OCI-LY1 (cell line): ENCODE measurements around the gene SCLY.

Experiments used
- H2AFZ ChIP-seq: fragments of 200-600 bp; sonication (generic), shearing (Covaris generic); 2 replicates; pipeline ENCODE4 v1.6.0; 2014; ENCODE audit warnings: antibody characterized with exemption, mild to moderate bottlenecking, low read length
- H3F3A ChIP-seq: fragments of 200-600 bp; sonication (generic), shearing (Covaris generic); 2 replicates; pipeline ENCODE4 v1.6.0; 2014; ENCODE audit warnings: mild to moderate bottlenecking, antibody characterized with exemption, low read length, moderate library complexity; ENCODE audit not compliant: insufficient read depth
- H3K27ac ChIP-seq: fragments of 200-600 bp; sonication (generic); 2 replicates; pipeline ENCODE4 v1.5.1; 2014; ENCODE audit warnings: low read length, mixed run types, mild to moderate bottlenecking, low read depth; ENCODE audit not compliant: poor library complexity, severe bottlenecking
- H3K27me3 ChIP-seq: fragments of 200-600 bp; sonication (generic); 2 replicates; pipeline ENCODE4 v1.6.0; 2014; ENCODE audit warnings: antibody characterized with exemption, mild to moderate bottlenecking, low read length, moderate library complexity; ENCODE audit not compliant: insufficient read depth
- H3K36me3 ChIP-seq: fragments of 200-600 bp; sonication (generic); 2 replicates; pipeline ENCODE4 v1.6.1; 2014; ENCODE audit warnings: mild to moderate bottlenecking, antibody characterized with exemption, low read length, moderate library complexity, mixed read lengths; ENCODE audit not compliant: insufficient read depth
- H3K4me1 ChIP-seq: fragments of 200-600 bp; sonication (generic); 2 replicates; pipeline ENCODE4 v1.5.1; 2014; ENCODE audit warnings: mild to moderate bottlenecking, low read length, moderate library complexity; ENCODE audit not compliant: insufficient read depth, severe bottlenecking
- H3K4me2 ChIP-seq: fragments of 200-600 bp; sonication (generic), shearing (Covaris generic); 2 replicates; pipeline ENCODE4 v1.6.1; 2014; ENCODE audit warnings: low read length
- H3K4me3 ChIP-seq: fragments of 200-600 bp; sonication (generic); 2 replicates; pipeline ENCODE4 v1.5.1; 2014; ENCODE audit warnings: low read length, low read depth, mild to moderate bottlenecking, mixed read lengths; ENCODE audit not compliant: poor library complexity, severe bottlenecking
- H3K79me2 ChIP-seq: fragments of 200-600 bp; shearing (Covaris generic); 2 replicates; pipeline ENCODE4 v1.6.1; 2016; ENCODE audit warnings: mixed run types, low read length, mixed read lengths; ENCODE audit not compliant: insufficient read depth
- H3K9ac ChIP-seq: fragments of 200-600 bp; sonication (generic), shearing (Covaris generic); 2 replicates; pipeline ENCODE4 v1.6.1; 2014; ENCODE audit warnings: mild to moderate bottlenecking, low read length, mixed read lengths
- H3K9me2 ChIP-seq: fragments of 200-600 bp; sonication (generic), shearing (Covaris generic); 2 replicates; pipeline ENCODE4 v1.6.1; 2014; ENCODE audit warnings: low read depth, mild to moderate bottlenecking, low read length, mixed read lengths
- H3K9me3 ChIP-seq: fragments of 200-600 bp; shearing (Covaris generic); 2 replicates; pipeline ENCODE4 v1.6.1; 2014; ENCODE audit warnings: low read length, mixed read lengths
- H4K20me1 ChIP-seq: fragments of 200-600 bp; sonication (generic), shearing (Covaris generic); 2 replicates; pipeline ENCODE4 v1.6.0; 2016; ENCODE audit warnings: mild to moderate bottlenecking, low read length; ENCODE audit not compliant: insufficient read depth
- EZH2 ChIP-seq: fragments of 200-600 bp; sonication (generic), shearing (Covaris generic); IDR thresholded peaks from 2 replicates; pipeline ENCODE4 v1.8.0; 2017; ENCODE audit warnings: borderline replicate concordance, mixed run types, mild to moderate bottlenecking, antibody characterized with exemption, low read length, moderate library complexity, mixed read lengths
- TF ChIP-seq, protein P1 (sequence below): fragments of 200-600 bp; sonication (generic), shearing (Covaris generic); IDR thresholded peaks from 2 replicates; pipeline ENCODE4 v1.5.1; 2017; ENCODE audit warnings: mild to moderate bottlenecking, antibody characterized with exemption, low read length, moderate library complexity, mixed read lengths

Gene SCLY

DNA sequence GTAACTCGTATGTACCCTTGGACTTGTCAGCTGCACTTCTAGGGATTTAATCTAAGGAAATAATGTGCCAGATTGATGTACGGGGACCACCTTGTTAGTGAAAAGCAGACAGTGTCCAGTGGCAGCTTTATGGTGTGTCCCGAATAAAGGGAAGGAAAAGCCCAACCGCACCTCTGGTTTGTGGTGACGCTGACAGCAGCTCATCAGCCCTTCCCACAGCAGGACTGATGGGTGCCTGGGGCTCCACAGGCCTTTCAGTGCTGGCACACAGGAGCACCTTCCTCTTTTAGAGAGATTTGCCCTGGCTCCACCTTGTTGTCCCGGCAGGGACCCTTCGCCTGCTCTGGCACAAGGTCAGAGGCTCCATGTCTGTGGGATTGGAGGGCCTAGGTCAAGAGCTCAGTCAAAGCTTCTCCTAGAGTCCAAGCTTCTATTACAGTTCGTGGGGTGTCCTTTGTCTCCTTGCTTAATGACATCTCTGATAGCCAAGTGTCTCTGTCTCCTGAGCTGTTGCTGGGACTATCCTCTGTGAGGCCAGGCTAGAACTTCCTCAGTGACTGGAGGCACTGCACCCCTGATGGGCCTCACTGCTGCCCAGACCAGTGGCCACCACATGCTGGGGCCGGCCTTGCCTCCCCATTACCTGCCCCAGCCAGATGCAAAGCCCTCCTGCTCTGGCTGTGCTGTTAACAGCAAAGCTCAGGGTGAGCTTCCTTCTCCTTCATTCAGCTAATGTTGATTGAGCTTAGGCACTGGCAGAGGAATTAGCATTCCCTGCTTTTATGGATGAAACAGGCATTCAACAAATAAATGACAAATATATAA lies 33.0 kb upstream of the SCLY start:
- no peak overlapping the region for H2AFZ ChIP-seq
- H3K4me2 ChIP-seq: no peak overlapping the region
- H3K36me3 ChIP-seq: peaks cover 6% of the 10 kb centered on the region; the same call in 1 of the 2 replicates
- no peaks in the 10 kb centered on the region for H3K9me3 ChIP-seq
- H3K9me2 ChIP-seq: no peaks in the 10 kb centered on the region
- no peak overlapping the region for H3K4me3 ChIP-seq
- H3K9ac ChIP-seq: no peak overlapping the region
- H3F3A ChIP-seq: no peaks in the 10 kb centered on the region
- H3K4me1 ChIP-seq: no peaks in the 10 kb centered on the region
- no peaks in the 10 kb centered on the region for H4K20me1 ChIP-seq
- no peaks in the 10 kb centered on the region for H3K79me2 ChIP-seq
- H3K27ac ChIP-seq: no peak overlapping the region
- TF ChIP-seq, protein P1, sequence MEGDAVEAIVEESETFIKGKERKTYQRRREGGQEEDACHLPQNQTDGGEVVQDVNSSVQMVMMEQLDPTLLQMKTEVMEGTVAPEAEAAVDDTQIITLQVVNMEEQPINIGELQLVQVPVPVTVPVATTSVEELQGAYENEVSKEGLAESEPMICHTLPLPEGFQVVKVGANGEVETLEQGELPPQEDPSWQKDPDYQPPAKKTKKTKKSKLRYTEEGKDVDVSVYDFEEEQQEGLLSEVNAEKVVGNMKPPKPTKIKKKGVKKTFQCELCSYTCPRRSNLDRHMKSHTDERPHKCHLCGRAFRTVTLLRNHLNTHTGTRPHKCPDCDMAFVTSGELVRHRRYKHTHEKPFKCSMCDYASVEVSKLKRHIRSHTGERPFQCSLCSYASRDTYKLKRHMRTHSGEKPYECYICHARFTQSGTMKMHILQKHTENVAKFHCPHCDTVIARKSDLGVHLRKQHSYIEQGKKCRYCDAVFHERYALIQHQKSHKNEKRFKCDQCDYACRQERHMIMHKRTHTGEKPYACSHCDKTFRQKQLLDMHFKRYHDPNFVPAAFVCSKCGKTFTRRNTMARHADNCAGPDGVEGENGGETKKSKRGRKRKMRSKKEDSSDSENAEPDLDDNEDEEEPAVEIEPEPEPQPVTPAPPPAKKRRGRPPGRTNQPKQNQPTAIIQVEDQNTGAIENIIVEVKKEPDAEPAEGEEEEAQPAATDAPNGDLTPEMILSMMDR: no peak
- no peak for TF ChIP-seq EZH2
- H3K27me3 ChIP-seq: no peaks in the 10 kb centered on the region

DNA sequence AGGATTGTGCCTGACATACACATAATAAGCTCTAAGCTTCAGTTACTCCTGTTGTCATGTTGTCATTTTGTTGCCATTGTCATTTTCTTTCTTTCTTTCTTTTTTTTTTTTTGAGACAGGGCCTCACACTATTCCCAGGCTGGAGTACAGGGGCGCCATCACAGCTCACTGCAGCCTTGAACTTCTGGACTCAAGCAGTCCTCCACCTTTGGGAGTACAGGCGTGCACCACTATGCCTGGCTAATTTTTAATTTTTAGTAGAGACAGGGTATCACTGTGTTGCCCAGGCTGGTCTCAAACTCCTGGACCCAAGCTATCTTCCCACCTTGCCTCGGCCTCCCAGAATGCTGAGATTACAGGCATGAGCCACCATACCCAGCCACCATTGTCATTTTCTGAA lies 30.9 kb upstream of the SCLY start:
- Histone ChIP-seq H3F3A (no peaks in the 10 kb centered on the region), H2AFZ (no peak overlapping the region), H3K4me1 (no peaks in the 10 kb centered on the region), H3K27me3 (no peaks in the 10 kb centered on the region), H3K79me2 (no peaks in the 10 kb centered on the region), H3K4me2 (no peak overlapping the region), H3K27ac (no peak overlapping the region), H4K20me1 (no peaks in the 10 kb centered on the region), H3K9ac (no peak overlapping the region), H3K9me2 (no peaks in the 10 kb centered on the region), H3K36me3 (peaks cover 6% of the 10 kb centered on the region; the same call in 1 of the 2 replicates), H3K4me3 (no peak overlapping the region), H3K9me3 (no peaks in the 10 kb centered on the region)
- TF ChIP-seq, protein P1: no peak
- TF ChIP-seq EZH2: no peak

- H3K4me1 ChIP-seq: no peaks in the 10 kb centered on the region
- H3K27ac ChIP-seq: no peak overlapping the region
These were observed 30.2 kb upstream of the SCLY start for GRCh38 chr2:238030422-238031155.

More at GRCh38 chr2:238030422-238031155, 30.2 kb upstream of the SCLY start:
- H3K4me2 ChIP-seq: no peak overlapping the region
- H3K9me2 ChIP-seq: no peaks in the 10 kb centered on the region
- no peak overlapping the region for H2AFZ ChIP-seq
- no peak overlapping the region for H3K4me3 ChIP-seq
- H4K20me1 ChIP-seq: no peaks in the 10 kb centered on the region
- H3K9ac ChIP-seq: no peak overlapping the region
- H3K9me3 ChIP-seq: no peaks in the 10 kb centered on the region
- TF ChIP-seq, protein P1: no peak
- TF ChIP-seq EZH2: no peak
- no peaks in the 10 kb centered on the region for H3K27me3 ChIP-seq
- H3F3A ChIP-seq: no peaks in the 10 kb centered on the region
- H3K36me3 ChIP-seq: peaks cover 6% of the 10 kb centered on the region; the same call in 1 of the 2 replicates
- H3K79me2 ChIP-seq: no peaks in the 10 kb centered on the region
